Osteoblast (primary cell): ENCODE data around the gene ANP32D. TPM values are rescaled to one million over a fixed set of nuclear protein-coding genes. Genes with fewer than 3 reads are reported as not detected.

Experiments used
- DNase-seq: peaks from one replicate; pipeline ENCODE4 v3.0.0; 2011; ENCODE audit warnings: low spot score, mixed read lengths; ENCODE audit not compliant: insufficient read length; ENCODE audit errors: missing footprints
- H2AFZ ChIP-seq: 2 replicates; pipeline ENCODE4 v1.6.0; 2011; ENCODE audit warnings: mild to moderate bottlenecking, low read length
- H3K27ac ChIP-seq: 2 replicates; pipeline ENCODE4 v1.5.1; 2011; ENCODE audit warnings: mild to moderate bottlenecking, low read depth, low read length, moderate library complexity
- H3K27me3 ChIP-seq: 2 replicates; pipeline ENCODE4 v1.6.0; 2012; ENCODE audit warnings: mild to moderate bottlenecking, control low read depth, inconsistent platforms, low read length, moderate library complexity; ENCODE audit not compliant: insufficient read depth
- H3K36me3 ChIP-seq: 2 replicates; pipeline ENCODE4 v1.5.1; 2011; ENCODE audit warnings: mild to moderate bottlenecking, low read length, control low read depth, moderate library complexity; ENCODE audit not compliant: insufficient read depth
- H3K4me1 ChIP-seq: 2 replicates; pipeline ENCODE4 v1.5.1; 2011; ENCODE audit warnings: mild to moderate bottlenecking, low read length, control low read depth, moderate library complexity; ENCODE audit not compliant: insufficient read depth
- H3K4me2 ChIP-seq: 2 replicates; pipeline ENCODE4 v1.6.0; 2011; ENCODE audit warnings: mild to moderate bottlenecking, low read length; ENCODE audit not compliant: insufficient read depth
- H3K4me3 ChIP-seq: fragments of 200-600 bp; sonication (generic); 3 replicates; pipeline ENCODE4 v1.5.1; 2012; ENCODE audit warnings: mild to moderate bottlenecking, low read length, inconsistent platforms; ENCODE audit not compliant: insufficient read depth
- H3K79me2 ChIP-seq: 2 replicates; pipeline ENCODE4 v1.6.0; 2012; ENCODE audit warnings: mild to moderate bottlenecking, low read length, control low read depth, inconsistent platforms; ENCODE audit not compliant: insufficient read depth
- H3K9me3 ChIP-seq: 2 replicates; pipeline ENCODE4 v1.5.1; 2011; ENCODE audit warnings: low read depth, low read length, control low read depth
- H4K20me1 ChIP-seq: 2 replicates; pipeline ENCODE4 v1.6.0; 2012; ENCODE audit warnings: mild to moderate bottlenecking, low read length, control low read depth; ENCODE audit not compliant: insufficient read depth
- CTCF ChIP-seq: IDR thresholded peaks from 2 replicates; pipeline ENCODE4 v1.5.1; 2011; ENCODE audit warnings: mild to moderate bottlenecking, low read depth, low read length, moderate library complexity; ENCODE audit errors: extremely low read depth
- total RNA-seq: library from RNA; depleted of rRNA; stranded (reverse); fragments of >200 nt; gene quantifications from 2 replicates; pipeline ENCODE4 v1.2.3, GENCODE V29; 2012

ANP32D gene
- total RNA-seq, 1 donor: not detected

GRCh38 chr12:48441069-48441468, 31.3 kb upstream of the ANP32D start:
- TF ChIP-seq CTCF: no peak
- Histone ChIP-seq H3K79me2 (no peaks in the 10 kb centered on the region), H2AFZ (no peak overlapping the region), H3K9me3 (no peaks in the 10 kb centered on the region), H3K4me1 (no peaks in the 10 kb centered on the region), H3K36me3 (no peaks in the 10 kb centered on the region), H3K4me2 (no peak overlapping the region), H3K27me3 (peaks cover 3% of the 10 kb centered on the region), H3K27ac (no peak overlapping the region), H4K20me1 (no peaks in the 10 kb centered on the region), H3K4me3 (no peak overlapping the region)
- DNase-seq: no peak

GRCh38 chr12:48442179-48442847, 30.0 kb upstream of the ANP32D start:
- no peak overlapping the region for H3K27ac ChIP-seq
- H3K79me2 ChIP-seq: no peaks in the 10 kb centered on the region
- no peak for TF ChIP-seq CTCF
- H3K36me3 ChIP-seq: no peaks in the 10 kb centered on the region
- H3K27me3 ChIP-seq: peaks cover 3% of the 10 kb centered on the region
- no peaks in the 10 kb centered on the region for H3K4me1 ChIP-seq
- H2AFZ ChIP-seq: no peak overlapping the region
- no peak for DNase-seq
- no peaks in the 10 kb centered on the region for H3K9me3 ChIP-seq
- no peaks in the 10 kb centered on the region for H4K20me1 ChIP-seq
- no peak overlapping the region for H3K4me2 ChIP-seq
- H3K4me3 ChIP-seq: no peak overlapping the region

- Histone ChIP-seq H2AFZ (no peak overlapping the region), H3K4me3 (no peak overlapping the region), H3K4me2 (no peak overlapping the region), H3K36me3 (no peaks in the 10 kb centered on the region), H3K27ac (no peak overlapping the region), H3K9me3 (no peaks in the 10 kb centered on the region), H4K20me1 (no peaks in the 10 kb centered on the region), H3K79me2 (no peaks in the 10 kb centered on the region), H3K4me1 (no peaks in the 10 kb centered on the region), H3K27me3 (peaks cover 3% of the 10 kb centered on the region)
- no peak for DNase-seq
- TF ChIP-seq CTCF: no peak
Measured at GRCh38 chr12:48445538-48445937, 26.8 kb upstream of the ANP32D start.

GRCh38 chr12:48446161-48446776, 26.1 kb upstream of the ANP32D start:
- Histone ChIP-seq H3K4me2 (no peak overlapping the region), H3K9me3 (no peaks in the 10 kb centered on the region), H3K4me3 (no peak overlapping the region), H3K4me1 (no peaks in the 10 kb centered on the region), H3K27ac (no peak overlapping the region), H4K20me1 (no peaks in the 10 kb centered on the region), H3K27me3 (peaks cover 3% of the 10 kb centered on the region), H3K79me2 (no peaks in the 10 kb centered on the region), H2AFZ (no peak overlapping the region), H3K36me3 (no peaks in the 10 kb centered on the region)
- no peak for DNase-seq
- TF ChIP-seq CTCF: no peak
